Kidney capillary endothelial cell (primary cell): ENCODE data around the gene NELL1.

Experiments used
- DNase-seq: peaks from one replicate; pipeline ENCODE4 v3.0.0-alpha.2; 2018; ENCODE audit warnings: low spot score

NELL1 gene

GRCh38 chr11:21564833-21565682, 895.7 kb downstream of the NELL1 start:
- DNase-seq: no peak

GRCh38 chr11:21566521-21567117, 897.2 kb downstream of the NELL1 start:
- no peak for DNase-seq

GRCh38 chr11:21567645-21568290, 898.4 kb downstream of the NELL1 start:
- no peak for DNase-seq

- DNase-seq: no peak
These were observed 902.8 kb downstream of the NELL1 start for GRCh38 chr11:21572210-21572609.

- no peak for DNase-seq
These were observed 913.4 kb downstream of the NELL1 start for GRCh38 chr11:21582791-21583190.

GRCh38 chr11:21588754-21589153, 919.4 kb downstream of the NELL1 start:
- no peak for DNase-seq

GRCh38 chr11:21602699-21603098, 933.3 kb downstream of the NELL1 start:
- DNase-seq: no peak

GRCh38 chr11:21603886-21604285, 934.5 kb downstream of the NELL1 start:
- DNase-seq: no peak

GRCh38 chr11:21604564-21604963, 935.2 kb downstream of the NELL1 start:
- no peak for DNase-seq

GRCh38 chr11:21612326-21612725, 942.9 kb downstream of the NELL1 start:
- no peak for DNase-seq

GRCh38 chr11:21614961-21615360, 945.6 kb downstream of the NELL1 start:
- no peak for DNase-seq

GRCh38 chr11:21615955-21616371, 946.6 kb downstream of the NELL1 start:
- no peak for DNase-seq

GRCh38 chr11:21622566-21622965, 953.2 kb downstream of the NELL1 start:
- no peak for DNase-seq

- no peak for DNase-seq
These were observed 953.6 kb downstream of the NELL1 start for GRCh38 chr11:21622995-21623394.
